Naive thymus-derived CD4-positive, alpha-beta T cell (primary cell): ENCODE data around the gene SNHG17. TPM values are rescaled to one million over a fixed set of nuclear protein-coding genes. Genes with fewer than 3 reads are reported as not detected.
A peak's percentile ranks its signal among the peaks of the same experiment; 100 is the strongest.

Source experiments
- ATAC-seq: fragments of 150-1000 bp; cut with Tn5 transposase; 2 replicates; pipeline ENCODE4 v1.10.0; 2021; ENCODE audit warnings: mild to moderate bottlenecking, moderate library complexity
- CTCF ChIA-PET: fragments of 350-600 bp; sonication (Branson Sonifier 250); formaldehyde crosslinking; loops from one replicate; lab custom pipeline; 2021; ENCODE audit warnings: antibody characterized with exemption; lab: Charles Lee
- POLR2A ChIA-PET: fragments of 350-600 bp; sonication (Branson Sonifier 250); formaldehyde crosslinking; loops from one replicate; lab custom pipeline; 2021; ENCODE audit warnings: antibody characterized with exemption, inconsistent platforms; lab: Charles Lee
- DNase-seq, 9 donors: peaks; one replicate each; pipeline versions ENCODE4 v3.0.0 to v3.0.0-alpha.2; 2020 to 2022; ENCODE audit warnings: mixed read lengths in 1 of 9
- H3K27ac ChIP-seq: one replicate; pipeline ENCODE4 v1.7.0; 2013; ENCODE audit warnings: mild to moderate bottlenecking, low read depth, low read length, moderate library complexity
- H3K27me3 ChIP-seq, 2 donors: one replicate each; pipeline ENCODE4 v1.7.0; 2013; ENCODE audit warnings: low read length in 2 of 2, mild to moderate bottlenecking in 2 of 2, moderate library complexity in 2 of 2; ENCODE audit not compliant: control insufficient read depth in 2 of 2, insufficient read depth in 2 of 2
- H3K36me3 ChIP-seq, 3 experiments: 1 replicate in 2 of 3; 2 replicates in 1 of 3; pipeline ENCODE4 v1.7.0; 2013; ENCODE audit warnings: low read length in 3 of 3, mild to moderate bottlenecking in 3 of 3, moderate library complexity in 1 of 3; ENCODE audit not compliant: insufficient read depth in 3 of 3, control insufficient read depth in 2 of 3
- H3K4me1 ChIP-seq, 2 donors: one replicate each; pipeline ENCODE4 v1.7.0; 2013; ENCODE audit warnings: low read length in 2 of 2, mild to moderate bottlenecking in 2 of 2, moderate library complexity in 1 of 2; ENCODE audit not compliant: control insufficient read depth in 2 of 2, insufficient read depth in 2 of 2
- H3K4me3 ChIP-seq: 2 replicates; pipeline ENCODE4 v1.7.0; 2013; ENCODE audit warnings: mild to moderate bottlenecking, low read length
- H3K9me3 ChIP-seq, 3 experiments: 1 replicate in 2 of 3; 2 replicates in 1 of 3; pipeline ENCODE4 v1.7.0; 2013; ENCODE audit warnings: low read length in 3 of 3; ENCODE audit not compliant: control insufficient read depth in 2 of 3
- H3K27ac Mint-ChIP-seq, 9 donors: one replicate each; pipeline ENCODE4 v1.8.0; 2020 to 2022; ENCODE audit warnings: mixed read lengths in 9 of 9, mild to moderate bottlenecking in 8 of 9, moderate library complexity in 5 of 9, inconsistent platforms in 2 of 9
- H3K27me3 Mint-ChIP-seq, 5 donors: one replicate each; pipeline ENCODE4 v1.8.0; 2021 to 2022; ENCODE audit warnings: mixed read lengths in 5 of 5, mild to moderate bottlenecking in 1 of 5
- H3K36me3 Mint-ChIP-seq, 5 donors: one replicate each; pipeline ENCODE4 v1.8.0; 2020 to 2022; ENCODE audit warnings: mixed read lengths in 5 of 5, mild to moderate bottlenecking in 3 of 5, inconsistent platforms in 1 of 5
- H3K4me1 Mint-ChIP-seq, 7 donors: one replicate each; pipeline ENCODE4 v1.8.0; 2020 to 2022; ENCODE audit warnings: mixed read lengths in 7 of 7, mild to moderate bottlenecking in 3 of 7, inconsistent platforms in 1 of 7
- H3K4me3 Mint-ChIP-seq, 10 donors: one replicate each; pipeline ENCODE4 v1.8.0; 2020 to 2022; ENCODE audit warnings: mild to moderate bottlenecking in 10 of 10, mixed read lengths in 10 of 10, moderate library complexity in 6 of 10, inconsistent platforms in 2 of 10
- H3K9me3 Mint-ChIP-seq, 11 donors: one replicate each; pipeline ENCODE4 v1.8.0; 2020 to 2022; ENCODE audit warnings: mixed read lengths in 11 of 11, mild to moderate bottlenecking in 4 of 11, inconsistent platforms in 1 of 11, moderate library complexity in 1 of 11
- intact Hi-C, 2 donors: fragments of 100-400 bp; cut with micrococcal nuclease; formaldehyde crosslinking; loops; one replicate each; pipeline ENCODE4 v1.15.1; 2023
- polyA plus RNA-seq, 2 donors: library from polyadenylated mRNA; unstranded; fragments of 300-500 nt; fragmentation: Illumina TruSeq; gene quantifications; one replicate each; pipeline ENCODE4 v1.2.3, GENCODE V29; 2021
- total RNA-seq, 6 experiments: library from RNA in 5 of 6; stranded (reverse) in 5 of 6; gene quantifications; 1 replicate in 5 of 6; 2 replicates in 1 of 6; pipeline ENCODE4 v1.2.3 and lab custom pipeline; 2021 to 2026

Gene SNHG17
- total and polyA plus RNA-seq, 7 experiments from 2014 or later, result 40.2 to 141 (median 52.4) TPM

DNA sequence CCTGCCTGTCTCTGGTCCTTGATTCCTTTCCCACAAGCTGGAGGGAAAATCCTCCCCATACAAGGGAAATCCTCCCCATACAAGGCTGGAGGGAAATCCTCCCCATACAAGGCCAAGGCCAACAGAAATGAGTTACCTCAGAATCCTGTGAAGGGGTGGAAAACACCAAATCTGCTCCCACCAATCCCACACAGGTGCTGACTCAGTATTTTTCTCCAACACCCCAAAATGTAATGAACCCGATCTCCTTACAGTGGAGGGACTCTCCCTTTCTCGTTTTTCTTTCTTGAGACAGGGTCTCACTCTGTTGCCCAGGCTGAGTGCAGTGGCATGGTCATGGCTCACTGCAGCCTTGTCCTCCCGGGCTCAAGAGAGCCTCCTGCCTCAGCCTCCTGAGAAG lies 6.3 kb downstream of the SNHG17 start:
- H3K4me1 ChIP-seq, result peaks cover 2 to 4% of the 10 kb centered on the region in 2 donors
- CTCF ChIA-PET, result no interaction called here
- H3K4me1 Mint-ChIP-seq, result peaks cover 25 to 56% (median 42%) of the 10 kb centered on the region in 7 donors

DNA sequence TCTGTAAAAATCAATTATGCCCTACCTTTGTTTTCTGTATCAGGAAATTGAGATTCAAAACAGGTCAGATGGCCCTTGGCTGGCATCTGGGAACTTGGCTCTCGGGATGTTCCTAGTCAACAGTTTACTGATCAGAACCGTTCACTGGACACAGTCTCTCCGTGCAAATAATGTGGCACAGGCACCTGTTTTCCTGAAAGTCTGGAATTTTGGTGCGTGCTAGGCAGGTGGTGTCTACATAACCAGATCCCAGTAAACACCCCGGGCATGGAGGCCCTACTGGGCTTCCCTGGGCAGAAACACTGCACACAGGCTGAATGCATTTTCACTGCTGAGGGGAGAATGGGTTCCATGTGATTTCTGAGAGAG lies 7.5 kb downstream of the SNHG17 start:
- no peaks in the 10 kb centered on the region for H3K27me3 ChIP-seq
- Mint-ChIP-seq H3K27ac (peak overlapping the region in 2 of 9 donors; percentile 12 to 26), H3K4me3 (no peak overlapping the region), H3K4me1 (peaks cover 24 to 46% (median 36%) of the 10 kb centered on the region in 7 donors), H3K27me3 (no peaks in the 10 kb centered on the region), H3K36me3 (peaks cover 16 to 59% (median 32%) of the 10 kb centered on the region in 5 donors), H3K9me3 (peaks cover 0 to 2% (median 0%) of the 10 kb centered on the region in 11 donors)
- ATAC-seq (no peak), DNase-seq (no peak)
- no peak overlapping the region for H3K4me3 ChIP-seq
- H3K4me1 ChIP-seq, result peaks cover 0 to under 1% of the 10 kb centered on the region in 2 donors
- no peak overlapping the region for H3K27ac ChIP-seq
- POLR2A ChIA-PET, result no interaction called here
- peaks cover 28 to 99% (median 39%) of the 10 kb centered on the region in 3 experiments for H3K36me3 ChIP-seq
- CTCF ChIA-PET, result no interaction called here
- H3K9me3 ChIP-seq, result no peaks in the 10 kb centered on the region
- intact Hi-C loops, result no loop called here

More for the DNA sequence above, 6.3 kb downstream of the SNHG17 start:
- Histone ChIP-seq H3K27me3 (no peaks in the 10 kb centered on the region), H3K4me3 (no peak overlapping the region), H3K9me3 (no peaks in the 10 kb centered on the region), H3K36me3 (peaks cover 28 to 97% (median 39%) of the 10 kb centered on the region in 3 experiments), H3K27ac (no peak overlapping the region)
- no peak for DNase-seq
- Mint-ChIP-seq H3K4me3 (no peak overlapping the region), H3K36me3 (peaks cover 13 to 59% (median 26%) of the 10 kb centered on the region in 5 donors), H3K27ac (peak overlapping the region in 1 of 9 donors; percentile 19), H3K9me3 (peaks cover 0 to 2% (median 0%) of the 10 kb centered on the region in 11 donors), H3K27me3 (no peaks in the 10 kb centered on the region)
- intact Hi-C loops, result no loop called here
- no peak for ATAC-seq
- POLR2A ChIA-PET, result interaction anchor here (1.1 kb wide), 1 partner anchor 18 kb away, joined by 3 read pairs; no protein-coding TSS in a partner anchor

GRCh38 chr20:38426006-38426897 lies 8.9 kb downstream of the SNHG17 start:
- CTCF ChIA-PET, result no interaction called here
- peaks cover 17 to 37% (median 26%) of the 10 kb centered on the region in 7 donors for H3K4me1 Mint-ChIP-seq
- Histone ChIP-seq H3K4me1 (no peaks in the 10 kb centered on the region), H3K36me3 (peaks cover 29 to 99% (median 52%) of the 10 kb centered on the region in 3 experiments), H3K27ac (no peak overlapping the region), H3K4me3 (no peak overlapping the region), H3K9me3 (no peaks in the 10 kb centered on the region), H3K27me3 (no peaks in the 10 kb centered on the region)
- intact Hi-C loops, result no loop called here
- peak overlapping the region in 4 of 9 donors; percentile 29 to 59 (median 49) for H3K27ac Mint-ChIP-seq
- peaks cover 0 to 2% (median 0%) of the 10 kb centered on the region in 11 donors for H3K9me3 Mint-ChIP-seq
- no peak for DNase-seq
- no peaks in the 10 kb centered on the region for H3K27me3 Mint-ChIP-seq
- POLR2A ChIA-PET, result interaction anchor here (1.3 kb wide), 1 partner anchor 8 kb away, joined by 10 read pairs; the partner anchor contains the start of gene SNHG17
- ATAC-seq, result no peak
- H3K36me3 Mint-ChIP-seq, result peaks cover 16 to 54% (median 40%) of the 10 kb centered on the region in 5 donors
- no peak overlapping the region for H3K4me3 Mint-ChIP-seq

- Histone ChIP-seq H3K36me3 (peaks cover 30 to 100% (median 59%) of the 10 kb centered on the region in 3 experiments), H3K9me3 (no peaks in the 10 kb centered on the region), H3K4me3 (no peak overlapping the region), H3K4me1 (no peaks in the 10 kb centered on the region), H3K27me3 (no peaks in the 10 kb centered on the region), H3K27ac (no peak overlapping the region)
- ATAC-seq (no peak), DNase-seq (no peak)
- Mint-ChIP-seq H3K27ac (peak overlapping the region in 2 of 9 donors; percentile 77), H3K27me3 (no peaks in the 10 kb centered on the region), H3K36me3 (peaks cover 30 to 59% (median 46%) of the 10 kb centered on the region in 5 donors), H3K9me3 (peaks cover 0 to 2% (median 0%) of the 10 kb centered on the region in 11 donors), H3K4me1 (peaks cover 14 to 30% (median 19%) of the 10 kb centered on the region in 7 donors), H3K4me3 (no peak overlapping the region)
- CTCF ChIA-PET, result no interaction called here
- intact Hi-C loops, result no loop called here
- POLR2A ChIA-PET, result interaction anchor here (1.4 kb wide), 1 partner anchor 11 kb away, joined by 3 read pairs; the partner anchor contains the start of gene SNHG17
These were observed 10.7 kb downstream of the SNHG17 start for GRCh38 chr20:38424401-38424800.

DNA sequence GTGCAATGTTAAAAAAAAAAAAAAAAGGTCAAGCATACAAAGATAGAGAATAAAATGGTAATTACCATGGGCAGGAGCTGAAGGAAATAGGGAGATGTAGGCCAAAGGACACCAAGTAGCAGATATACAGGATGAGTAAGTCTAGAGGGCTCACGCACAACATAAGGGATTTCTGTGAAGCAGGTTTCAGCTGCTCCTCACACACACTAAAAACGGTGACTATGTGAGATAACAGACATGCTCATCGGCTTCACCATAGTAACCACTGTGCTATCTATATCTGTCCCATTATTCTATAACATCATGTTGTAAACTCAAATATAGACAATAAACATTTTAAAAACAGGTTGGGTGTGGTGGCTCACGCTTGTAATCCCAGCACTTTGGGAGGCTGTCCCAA lies 11.6 kb downstream of the SNHG17 start:
- POLR2A ChIA-PET, result no interaction called here
- H3K9me3 Mint-ChIP-seq, result peaks cover 0 to 2% (median 0%) of the 10 kb centered on the region in 11 donors
- Histone ChIP-seq H3K27ac (no peak overlapping the region), H3K9me3 (no peaks in the 10 kb centered on the region), H3K27me3 (no peaks in the 10 kb centered on the region), H3K4me1 (no peaks in the 10 kb centered on the region), H3K36me3 (peaks cover 30 to 100% (median 51%) of the 10 kb centered on the region in 3 experiments), H3K4me3 (no peak overlapping the region)
- CTCF ChIA-PET, result no interaction called here
- H3K27ac Mint-ChIP-seq, result peak overlapping the region in 3 of 9 donors; percentile 45 to 65 (median 61)
- H3K27me3 Mint-ChIP-seq, result no peaks in the 10 kb centered on the region
- no peak overlapping the region for H3K4me3 Mint-ChIP-seq
- no peak for ATAC-seq
- intact Hi-C loops, result no loop called here
- peaks cover 13 to 24% (median 14%) of the 10 kb centered on the region in 7 donors for H3K4me1 Mint-ChIP-seq
- no peak for DNase-seq
- peaks cover 33 to 56% (median 40%) of the 10 kb centered on the region in 5 donors for H3K36me3 Mint-ChIP-seq

DNA sequence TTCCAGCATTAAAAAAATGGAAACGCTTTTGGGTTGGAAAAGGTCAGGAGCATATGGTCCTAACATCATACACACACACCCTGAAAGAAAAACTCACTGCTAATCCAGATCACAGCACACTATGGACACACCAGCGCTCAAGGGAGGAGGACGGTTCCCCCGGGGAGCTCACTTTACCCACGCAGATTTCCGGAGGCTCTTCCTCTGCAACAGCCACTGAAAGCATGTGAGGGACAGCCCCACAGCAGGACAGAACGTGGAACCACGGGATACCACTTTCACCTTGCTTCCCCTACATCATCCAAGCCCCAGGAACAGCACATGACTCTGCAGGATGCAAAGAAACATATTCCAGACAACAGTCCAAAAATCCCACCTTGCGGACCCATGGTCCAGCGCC lies 13.2 kb downstream of the SNHG17 start:
- Histone ChIP-seq H3K27ac (no peak overlapping the region), H3K4me3 (no peak overlapping the region), H3K9me3 (no peaks in the 10 kb centered on the region), H3K27me3 (no peaks in the 10 kb centered on the region), H3K36me3 (peaks cover 20 to 88% (median 37%) of the 10 kb centered on the region in 3 experiments), H3K4me1 (no peaks in the 10 kb centered on the region)
- ATAC-seq, result no peak
- ChIA-PET POLR2A (no interaction called here), CTCF (no interaction called here)
- H3K36me3 Mint-ChIP-seq, result peaks cover 30 to 60% (median 37%) of the 10 kb centered on the region in 5 donors
- peaks cover 0 to 5% (median 0%) of the 10 kb centered on the region in 11 donors for H3K9me3 Mint-ChIP-seq
- intact Hi-C loops, result no loop called here
- no peak overlapping the region for H3K4me3 Mint-ChIP-seq
- DNase-seq, result no peak
- H3K4me1 Mint-ChIP-seq, result peaks cover 5 to 19% (median 10%) of the 10 kb centered on the region in 7 donors
- H3K27ac Mint-ChIP-seq, result no peak overlapping the region
- no peaks in the 10 kb centered on the region for H3K27me3 Mint-ChIP-seq
